Spleen (tissue), 11 donors: Measurements from ENCODE around the gene HS2ST1. TPM values are rescaled to one million over a fixed set of nuclear protein-coding genes. Genes with fewer than 3 reads are reported as not detected.

ENCODE experiments used
- DNase-seq: peaks from one replicate; pipeline ENCODE4 v3.0.0-alpha.2; 2020
- H3K27ac ChIP-seq, 8 donors: fragments of 200-600 bp; sonication (generic) in 7 of 8; 1 replicate in 4 of 8; 2 replicates in 4 of 8; pipeline versions ENCODE4 v1.5.0 to v1.8.0; 2016 to 2021; ENCODE audit warnings: inconsistent platforms in 4 of 8, mild to moderate bottlenecking in 4 of 8, moderate library complexity in 1 of 8
- H3K27me3 ChIP-seq, 7 donors: fragments of 200-600 bp; sonication (generic) in 6 of 7; replicated peaks in 1 of 7; 1 replicate in 4 of 7; 2 replicates in 3 of 7; pipeline versions ENCODE4 v1.5.0 to v1.8.0; 2016 to 2021; ENCODE audit warnings: inconsistent platforms in 3 of 7, mild to moderate bottlenecking in 1 of 7
- H3K36me3 ChIP-seq, 6 donors: fragments of 200-600 bp; sonication (generic) in 5 of 6; 1 replicate in 4 of 6; 2 replicates in 2 of 6; pipeline versions ENCODE4 v1.5.0 to v1.8.0; 2016 to 2021; ENCODE audit warnings: inconsistent platforms in 2 of 6
- H3K4me1 ChIP-seq, 6 donors: fragments of 200-600 bp; sonication (generic) in 5 of 6; 1 replicate in 3 of 6; 2 replicates in 3 of 6; pipeline versions ENCODE4 v1.5.0 to v1.8.0; 2016 to 2021; ENCODE audit warnings: inconsistent platforms in 3 of 6
- H3K4me3 ChIP-seq, 8 donors: fragments of 200-600 bp; sonication (generic) in 7 of 8; 1 replicate in 4 of 8; 2 replicates in 4 of 8; pipeline versions ENCODE4 v1.5.0 to v1.8.0; 2016 to 2021; ENCODE audit warnings: inconsistent platforms in 4 of 8, mild to moderate bottlenecking in 4 of 8, moderate library complexity in 2 of 8
- H3K9me3 ChIP-seq, 8 donors: fragments of 200-600 bp; sonication (generic) in 7 of 8; 1 replicate in 4 of 8; 2 replicates in 4 of 8; pipeline versions ENCODE4 v1.5.0 to v1.8.0; 2016 to 2021; ENCODE audit warnings: inconsistent platforms in 4 of 8
- POLR2A ChIP-seq, 3 donors: fragments of 450-650 bp; IDR thresholded peaks; one replicate each; pipeline ENCODE4 v1.5.1; 2017; ENCODE audit warnings: antibody characterized with exemption in 3 of 3, mild to moderate bottlenecking in 1 of 3
- POLR2AphosphoS5 ChIP-seq, 3 donors: sonication (generic); formaldehyde crosslinking; IDR thresholded peaks; one replicate each; pipeline ENCODE4 v1.5.1; 2017; ENCODE audit warnings: antibody characterized with exemption in 3 of 3
- WGBS, 5 donors: extraction: QIAGEN DNeasy Blood & Tissue Kit in 3 of 5; methylation state at CpG; one replicate each; pipeline versions ENCODE4 v1.1.5 to v1.1.7; 2013 to 2018; 5-methylcytosine and 5-hydroxymethylcytosine counted together
- intact Hi-C: fragments of 100-400 bp; cut with DNase I; formaldehyde crosslinking; loops from one replicate; pipeline ENCODE4 v1.15.0; 2023; ENCODE audit warnings: low total_unique reads
- polyA plus RNA-seq, 3 donors: library from polyadenylated mRNA; stranded (reverse); fragments of 200-250 nt; gene quantifications; one replicate each; pipeline ENCODE4 v1.2.1, GENCODE V29; 2013
- total RNA-seq, 7 donors: library from RNA; depleted of rRNA in 3 of 7; stranded (reverse); fragments of >200 nt in 3 of 7; fragmentation: NEBNext Ultra II Directional in 4 of 7; extraction: Animal tissue kit (Norgen Biotek cat#: 25700) in 4 of 7; gene quantifications; one replicate each; pipeline versions ENCODE4 v1.1.0 to v1.2.1, GENCODE V29; 2016 to 2021
- TF ChIP-seq, protein P1 (sequence below), 11 experiments: fragments of 200-600 bp in 7 of 11; fragments of 450-650 bp in 4 of 11; sonication (generic) in 4 of 11; IDR thresholded peaks in 8 of 11; conservative IDR thresholded peaks in 3 of 11; 1 replicate in 7 of 11; 2 replicates in 4 of 11; pipeline versions ENCODE4 v1.4.0 to v1.8.0; 2016 to 2021; ENCODE audit warnings: antibody characterized with exemption in 11 of 11, inconsistent platforms in 4 of 11, mild to moderate bottlenecking in 1 of 11
- donor health status: healthy with polysubstance abuse.
- donor health status: DM: no; HTN: no; CAD: no; lungs with moderate emphysema.
- donor health status: DM: no; HTN: no; CAD: no.
- donor health status: Bipolar disorder and iron deficiency.
- donor health status: healthy.
- donor health status: DM: no; HTN: no; CAD: no.
- donor health status: DM: yes; HTN: yes; CAD: no.

Gene HS2ST1
- total and polyA plus RNA-seq, 10 donors, result 4.6 to 32.9 (median 22.3) TPM

DNA sequence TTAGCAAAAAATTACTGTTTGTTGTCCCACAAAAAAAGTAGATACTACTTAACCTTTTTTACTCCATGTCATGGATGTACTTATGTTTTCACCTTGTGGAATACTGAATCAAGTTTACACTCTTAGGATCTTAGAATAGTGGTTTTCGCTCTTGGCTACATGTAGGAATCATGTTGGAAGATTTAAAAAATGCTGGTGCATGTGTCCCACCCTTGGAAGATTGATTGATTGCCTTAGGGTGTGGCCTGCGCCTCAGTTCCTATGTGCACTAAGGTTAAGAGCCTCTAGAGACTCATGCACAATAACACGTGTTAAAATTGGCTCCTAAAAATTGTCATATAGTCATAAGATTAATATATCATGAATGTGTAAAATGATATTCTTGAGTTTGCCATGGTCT, 25.0 kb downstream of the HS2ST1 start:
- Histone ChIP-seq H3K4me3 (no peak overlapping the region), H3K36me3 (no peaks in the 10 kb centered on the region), H3K27ac (no peak overlapping the region), H3K9me3 (no peaks in the 10 kb centered on the region), H3K27me3 (no peaks in the 10 kb centered on the region), H3K4me1 (peaks cover 0 to 17% (median 0%) of the 10 kb centered on the region in 6 donors)
- WGBS, 5 donors, result 76 to 89% (median 83%) methylated on average over 3 of the region's 3 CpGs
- intact Hi-C loops, result no loop called here
- TF ChIP-seq POLR2AphosphoS5 (IDR thresholded peaks at IDR 0.05) (no peak), POLR2A (IDR thresholded peaks at IDR 0.05) (no peak)
- TF ChIP-seq, protein P1, sequence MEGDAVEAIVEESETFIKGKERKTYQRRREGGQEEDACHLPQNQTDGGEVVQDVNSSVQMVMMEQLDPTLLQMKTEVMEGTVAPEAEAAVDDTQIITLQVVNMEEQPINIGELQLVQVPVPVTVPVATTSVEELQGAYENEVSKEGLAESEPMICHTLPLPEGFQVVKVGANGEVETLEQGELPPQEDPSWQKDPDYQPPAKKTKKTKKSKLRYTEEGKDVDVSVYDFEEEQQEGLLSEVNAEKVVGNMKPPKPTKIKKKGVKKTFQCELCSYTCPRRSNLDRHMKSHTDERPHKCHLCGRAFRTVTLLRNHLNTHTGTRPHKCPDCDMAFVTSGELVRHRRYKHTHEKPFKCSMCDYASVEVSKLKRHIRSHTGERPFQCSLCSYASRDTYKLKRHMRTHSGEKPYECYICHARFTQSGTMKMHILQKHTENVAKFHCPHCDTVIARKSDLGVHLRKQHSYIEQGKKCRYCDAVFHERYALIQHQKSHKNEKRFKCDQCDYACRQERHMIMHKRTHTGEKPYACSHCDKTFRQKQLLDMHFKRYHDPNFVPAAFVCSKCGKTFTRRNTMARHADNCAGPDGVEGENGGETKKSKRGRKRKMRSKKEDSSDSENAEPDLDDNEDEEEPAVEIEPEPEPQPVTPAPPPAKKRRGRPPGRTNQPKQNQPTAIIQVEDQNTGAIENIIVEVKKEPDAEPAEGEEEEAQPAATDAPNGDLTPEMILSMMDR (IDR thresholded peaks at IDR 0.05 in 8 of 11, conservative IDR thresholded peaks at IDR 0.05 in 3 of 11), result no peak
- DNase-seq, result no peak

DNA sequence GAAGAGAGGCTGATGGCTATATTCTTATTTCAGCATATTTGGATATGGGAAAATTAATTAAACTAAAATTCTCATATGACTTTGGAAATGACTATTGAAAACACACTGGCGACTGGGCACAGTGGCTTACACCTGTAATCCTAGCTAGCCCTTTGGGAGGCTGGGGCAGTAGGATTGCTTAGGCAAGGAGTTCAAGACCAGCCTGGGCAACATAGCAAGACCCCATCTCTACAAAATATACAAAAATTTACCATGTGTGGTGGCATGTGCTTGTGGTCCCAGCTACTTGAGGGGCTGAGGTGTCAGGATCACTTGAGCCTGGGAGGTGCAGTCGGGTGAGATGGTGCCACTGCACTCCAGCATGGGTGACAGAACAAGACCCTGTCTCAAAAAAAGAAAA, 26.2 kb downstream of the HS2ST1 start:
- Histone ChIP-seq H3K27ac (no peak overlapping the region), H3K4me3 (no peak overlapping the region), H3K4me1 (peaks cover 0 to 17% (median 0%) of the 10 kb centered on the region in 6 donors), H3K9me3 (no peaks in the 10 kb centered on the region), H3K27me3 (no peaks in the 10 kb centered on the region), H3K36me3 (no peaks in the 10 kb centered on the region)
- DNase-seq, result no peak
- TF ChIP-seq, protein P1 (IDR thresholded peaks at IDR 0.05 in 8 of 11, conservative IDR thresholded peaks at IDR 0.05 in 3 of 11), result no peak
- no peak for TF ChIP-seq POLR2AphosphoS5 (IDR thresholded peaks at IDR 0.05)
- no peak for TF ChIP-seq POLR2A (IDR thresholded peaks at IDR 0.05)
- WGBS, 5 donors, result 94 to 100% (median 95%) methylated on average over 2 of the region's 2 CpGs
- intact Hi-C loops, result no loop called here

DNA sequence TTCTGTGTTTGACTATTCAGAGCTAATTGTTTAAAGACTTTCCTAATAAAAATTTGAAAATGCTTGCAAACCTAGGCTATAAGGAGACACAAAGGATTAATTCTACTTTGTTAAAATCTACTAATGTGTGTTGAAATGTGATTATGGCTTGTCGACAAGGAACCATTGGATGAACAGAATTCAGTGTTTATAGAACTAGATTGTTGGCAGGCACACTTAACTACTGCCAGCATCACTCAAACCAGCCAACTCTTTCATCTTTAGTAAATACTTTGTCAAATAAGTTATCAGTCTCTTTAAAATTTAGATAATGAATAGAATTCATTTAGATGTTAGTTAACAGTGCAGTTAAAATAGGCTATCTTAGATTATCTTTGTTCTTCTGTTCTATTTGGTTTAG, 27.6 kb downstream of the HS2ST1 start:
- peaks cover 0 to 15% (median 0%) of the 10 kb centered on the region in 6 donors for H3K4me1 ChIP-seq
- H3K36me3 ChIP-seq, result no peaks in the 10 kb centered on the region
- no peak for DNase-seq
- intact Hi-C loops, result no loop called here
- 77 to 93% (median 85%) methylated on average over 1 of the region's 1 CpG for WGBS, 5 donors
- TF ChIP-seq POLR2A (IDR thresholded peaks at IDR 0.05) (no peak), POLR2AphosphoS5 (IDR thresholded peaks at IDR 0.05) (no peak)
- TF ChIP-seq, protein P1 (IDR thresholded peaks at IDR 0.05 in 8 of 11, conservative IDR thresholded peaks at IDR 0.05 in 3 of 11), result no peak
- no peaks in the 10 kb centered on the region for H3K9me3 ChIP-seq
- H3K27me3 ChIP-seq, result no peaks in the 10 kb centered on the region
- H3K27ac ChIP-seq, result no peak overlapping the region
- H3K4me3 ChIP-seq, result no peak overlapping the region

DNA sequence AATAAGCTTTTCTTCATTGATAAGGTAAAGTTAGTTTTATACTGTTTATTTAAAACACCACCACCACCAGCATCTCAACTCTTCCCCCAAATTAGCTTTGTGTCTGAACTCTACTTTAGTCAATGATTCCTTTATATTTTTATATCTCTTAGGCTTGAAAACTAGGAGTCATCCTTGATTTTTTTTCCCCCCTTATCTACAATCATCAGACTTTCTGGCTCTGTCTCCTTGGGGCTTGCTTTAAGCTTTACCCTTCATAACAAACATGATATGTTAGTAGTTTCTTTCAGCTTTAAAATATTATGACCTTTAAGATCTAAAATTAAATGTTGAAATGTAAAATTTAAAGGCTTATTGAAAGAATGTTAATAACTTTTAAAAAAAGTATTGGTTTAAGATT, 28.3 kb downstream of the HS2ST1 start:
- Histone ChIP-seq H3K9me3 (no peaks in the 10 kb centered on the region), H3K27ac (no peak overlapping the region), H3K4me3 (no peak overlapping the region), H3K36me3 (no peaks in the 10 kb centered on the region), H3K4me1 (peaks cover 0 to 12% (median 0%) of the 10 kb centered on the region in 6 donors), H3K27me3 (no peaks in the 10 kb centered on the region)
- no peak for DNase-seq
- intact Hi-C loops, result no loop called here
- TF ChIP-seq POLR2A (IDR thresholded peaks at IDR 0.05) (no peak), POLR2AphosphoS5 (IDR thresholded peaks at IDR 0.05) (no peak)
- TF ChIP-seq, protein P1 (IDR thresholded peaks at IDR 0.05 in 8 of 11, conservative IDR thresholded peaks at IDR 0.05 in 3 of 11), result no peak
